ENCODE measurements around the gene NARF. TPM values are rescaled to one million over a fixed set of nuclear protein-coding genes. Genes with fewer than 3 reads are reported as not detected.
A peak's percentile ranks its signal among the peaks of the same experiment; 100 is the strongest.

NARF gene
- total RNA-seq, 4 donors from 2014 or later = 44.1 to 133 (median 61.1) TPM

- no peak overlapping the region for H3K27ac ChIP-seq
- H3K36me3 ChIP-seq = no peaks in the 10 kb centered on the region
- intact Hi-C loops (cut with DNase I; ENCODE audit: low total_unique reads) = no loop called here
- H3K27me3 ChIP-seq = no peaks in the 10 kb centered on the region
- no peak overlapping the region for H3K4me3 ChIP-seq
- peaks cover 0 to 6% (median 1%) of the 10 kb centered on the region in 4 donors for H3K4me1 ChIP-seq
- WGBS, 2 donors (ENCODE audit: low coverage in 1 of 2) = 86% methylated on average over 34 of the region's 40 CpGs; no CpG with 5 or more reads in 1 of the 2 donors
- TF ChIP-seq CTCF (IDR thresholded peaks at IDR 0.05) (no peak), POLR2AphosphoS5 (IDR thresholded peaks at IDR 0.05) (no peak), EP300 (IDR thresholded peaks at IDR 0.05; ENCODE audit: low read depth) (no peak), POLR2A (IDR thresholded peaks at IDR 0.05) (no peak)
- in situ Hi-C loops (cut with MboI; ENCODE audit: low pct_ligation_motif_present in 1 of 4, low pct_unique_long_range_greater_than_20kb in 1 of 4, low sequenced_read_pairs in 3 of 4) = no loop called here
- no peaks in the 10 kb centered on the region for H3K9me3 ChIP-seq
- DNase-seq = no peak
These were observed 14.9 kb upstream of the NARF start for GRCh38 chr17:82443465-82444283.

- TF ChIP-seq EP300 (IDR thresholded peaks at IDR 0.05; ENCODE audit: low read depth) (no peak), POLR2AphosphoS5 (IDR thresholded peaks at IDR 0.05) (no peak), CTCF (IDR thresholded peaks at IDR 0.05) (no peak), POLR2A (IDR thresholded peaks at IDR 0.05) (no peak)
- intact Hi-C loops (cut with DNase I; ENCODE audit: low total_unique reads) = no loop called here
- Histone ChIP-seq H3K27ac (no peak overlapping the region), H3K4me3 (no peak overlapping the region), H3K27me3 (no peaks in the 10 kb centered on the region), H3K36me3 (no peaks in the 10 kb centered on the region), H3K9me3 (no peaks in the 10 kb centered on the region), H3K4me1 (peaks cover 3 to 13% (median 5%) of the 10 kb centered on the region in 4 donors)
- 95% methylated on average over 35 of the region's 35 CpGs; no CpG with 5 or more reads in 1 of the 2 donors for WGBS, 2 donors (ENCODE audit: low coverage in 1 of 2)
- no peak for DNase-seq
- in situ Hi-C loops (cut with MboI; ENCODE audit: low pct_ligation_motif_present in 1 of 4, low pct_unique_long_range_greater_than_20kb in 1 of 4, low sequenced_read_pairs in 3 of 4) = no loop called here
These were observed 14.2 kb upstream of the NARF start for GRCh38 chr17:82444284-82444893.

DNA sequence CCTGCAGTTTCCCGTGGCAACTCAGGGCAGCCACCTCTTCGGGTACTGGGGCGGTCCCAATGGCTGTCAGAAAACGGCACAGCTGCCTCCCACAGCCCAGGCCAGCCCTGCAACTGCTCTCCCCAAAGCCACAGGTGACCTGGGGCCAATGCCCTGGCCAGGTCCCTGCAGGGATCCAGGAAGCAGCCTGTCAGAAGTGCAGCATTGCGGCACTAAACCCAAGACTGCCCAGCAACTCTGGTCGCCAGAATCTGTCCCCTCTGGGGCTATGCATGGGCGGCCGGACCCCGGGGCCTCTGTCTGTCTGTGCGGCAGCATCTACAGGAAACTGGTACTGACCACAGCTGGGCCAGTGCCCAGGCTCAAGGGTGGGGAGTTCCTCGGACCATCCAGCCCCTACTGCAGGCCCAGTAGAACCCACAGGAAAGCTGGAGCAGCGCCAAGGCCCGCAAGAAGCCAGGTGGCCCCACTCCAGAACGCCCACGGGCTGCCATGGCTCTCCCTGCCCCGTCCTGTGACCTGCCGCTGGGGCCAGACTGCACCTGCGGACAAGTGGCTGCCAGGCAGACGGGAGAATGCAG lies 13.5 kb upstream of the NARF start:
- no peak for DNase-seq
- TF ChIP-seq POLR2AphosphoS5 (IDR thresholded peaks at IDR 0.05) (no peak), POLR2A (IDR thresholded peaks at IDR 0.05) (no peak), CTCF (IDR thresholded peaks at IDR 0.05) (no peak), EP300 (IDR thresholded peaks at IDR 0.05; ENCODE audit: low read depth) (no peak)
- intact Hi-C loops (cut with DNase I; ENCODE audit: low total_unique reads) (no loop called here), in situ Hi-C loops (cut with MboI; ENCODE audit: low pct_ligation_motif_present in 1 of 4, low pct_unique_long_range_greater_than_20kb in 1 of 4, low sequenced_read_pairs in 3 of 4) (no loop called here)
- H3K27me3 ChIP-seq = no peaks in the 10 kb centered on the region
- 79% methylated on average over 16 of the region's 19 CpGs; no CpG with 5 or more reads in 1 of the 2 donors for WGBS, 2 donors (ENCODE audit: low coverage in 1 of 2)
- no peaks in the 10 kb centered on the region for H3K9me3 ChIP-seq
- H3K4me3 ChIP-seq = no peak overlapping the region
- H3K36me3 ChIP-seq = no peaks in the 10 kb centered on the region
- H3K27ac ChIP-seq = peak overlapping the region in 1 of 4 donors; percentile 17
- peaks cover 6 to 19% (median 11%) of the 10 kb centered on the region in 4 donors for H3K4me1 ChIP-seq

DNA sequence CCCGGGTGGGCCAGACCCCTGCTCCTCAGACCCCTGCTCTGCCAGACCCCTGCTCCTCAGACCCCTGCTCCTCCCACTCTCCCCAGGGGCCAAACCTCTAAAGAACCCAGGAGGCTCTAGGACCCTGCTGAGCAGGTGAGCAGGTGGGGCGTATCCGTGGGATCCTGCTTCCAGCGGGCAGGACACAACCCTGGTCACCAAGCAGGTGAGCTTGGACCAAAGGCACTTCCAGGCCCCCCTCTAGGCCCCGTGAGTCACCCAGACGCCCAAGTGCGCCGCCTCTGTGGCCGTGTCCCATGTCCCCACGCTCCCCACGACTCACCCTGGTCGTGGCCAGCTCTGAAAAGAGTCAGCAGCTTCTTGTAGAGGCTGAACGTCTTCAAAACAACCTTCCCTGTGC lies 13.0 kb upstream of the NARF start:
- Histone ChIP-seq H3K36me3 (no peaks in the 10 kb centered on the region), H3K9me3 (no peaks in the 10 kb centered on the region), H3K27me3 (no peaks in the 10 kb centered on the region), H3K4me3 (no peak overlapping the region), H3K4me1 (peaks cover 4 to 19% (median 12%) of the 10 kb centered on the region in 4 donors), H3K27ac (peak overlapping the region in 1 of 4 donors; percentile 17)
- in situ Hi-C loops (cut with MboI; ENCODE audit: low pct_ligation_motif_present in 1 of 4, low pct_unique_long_range_greater_than_20kb in 1 of 4, low sequenced_read_pairs in 3 of 4) = no loop called here
- DNase-seq = no peak
- intact Hi-C loops (cut with DNase I; ENCODE audit: low total_unique reads) = no loop called here
- 89% methylated on average over 13 of the region's 13 CpGs; no CpG with 5 or more reads in 1 of the 2 donors for WGBS, 2 donors (ENCODE audit: low coverage in 1 of 2)
- TF ChIP-seq CTCF (IDR thresholded peaks at IDR 0.05) (no peak), EP300 (IDR thresholded peaks at IDR 0.05; ENCODE audit: low read depth) (no peak), POLR2A (IDR thresholded peaks at IDR 0.05) (no peak), POLR2AphosphoS5 (IDR thresholded peaks at IDR 0.05) (no peak)

All from transverse colon (tissue), 4 donors.